ENCODE results near the gene DENND4B. TPM values are rescaled to one million over a fixed set of nuclear protein-coding genes. Genes with fewer than 3 reads are reported as not detected.
"Not testable (repeated sequence)": the region's sequence is repeated elsewhere in the genome, so short reads cannot be mapped to it uniquely, and the experiment has no call there.

Gene DENND4B
- total RNA-seq, 6 experiments from 2014 or later = 13.0 to 27.5 (median 20.2) TPM

DNA sequence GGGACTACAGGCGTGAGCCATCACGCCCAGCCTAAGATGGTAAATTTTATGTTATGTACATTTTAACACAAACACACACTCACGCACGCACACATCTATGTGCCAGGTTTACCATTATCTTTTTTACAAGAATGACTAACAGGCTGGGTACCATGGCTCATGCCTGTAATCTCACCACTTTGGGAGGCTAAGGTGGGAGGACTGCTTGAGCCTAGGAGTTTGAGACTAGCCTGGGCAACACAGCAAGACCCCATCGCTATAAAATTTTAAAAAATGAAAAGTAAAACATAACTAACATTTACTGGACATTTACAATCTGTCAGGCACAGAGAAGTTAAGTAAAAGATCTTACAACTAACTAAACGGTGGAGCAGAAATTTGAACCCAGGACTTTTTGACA is 38.4 kb downstream of the DENND4B start:
- Histone ChIP-seq H3K4me3 (no peak overlapping the region), H3K27ac (no peak overlapping the region), H3K36me3 (no peaks in the 10 kb centered on the region), H3K27me3 (no peaks in the 10 kb centered on the region), H3K4me1 (peaks cover 0 to 12% (median 5%) of the 10 kb centered on the region in 4 donors), H3K9me3 (no peaks in the 10 kb centered on the region)
- no peak for DNase-seq
- ATAC-seq = no peak
- intact Hi-C loops (cut with DNase I) = no loop called here
- 95% methylated on average over 6 of the region's 6 CpGs for WGBS (ENCODE audit: insufficient coverage, low coverage, low lambda C conversion rate, missing lambda C conversion rate)
- TF ChIP-seq, protein P1, sequence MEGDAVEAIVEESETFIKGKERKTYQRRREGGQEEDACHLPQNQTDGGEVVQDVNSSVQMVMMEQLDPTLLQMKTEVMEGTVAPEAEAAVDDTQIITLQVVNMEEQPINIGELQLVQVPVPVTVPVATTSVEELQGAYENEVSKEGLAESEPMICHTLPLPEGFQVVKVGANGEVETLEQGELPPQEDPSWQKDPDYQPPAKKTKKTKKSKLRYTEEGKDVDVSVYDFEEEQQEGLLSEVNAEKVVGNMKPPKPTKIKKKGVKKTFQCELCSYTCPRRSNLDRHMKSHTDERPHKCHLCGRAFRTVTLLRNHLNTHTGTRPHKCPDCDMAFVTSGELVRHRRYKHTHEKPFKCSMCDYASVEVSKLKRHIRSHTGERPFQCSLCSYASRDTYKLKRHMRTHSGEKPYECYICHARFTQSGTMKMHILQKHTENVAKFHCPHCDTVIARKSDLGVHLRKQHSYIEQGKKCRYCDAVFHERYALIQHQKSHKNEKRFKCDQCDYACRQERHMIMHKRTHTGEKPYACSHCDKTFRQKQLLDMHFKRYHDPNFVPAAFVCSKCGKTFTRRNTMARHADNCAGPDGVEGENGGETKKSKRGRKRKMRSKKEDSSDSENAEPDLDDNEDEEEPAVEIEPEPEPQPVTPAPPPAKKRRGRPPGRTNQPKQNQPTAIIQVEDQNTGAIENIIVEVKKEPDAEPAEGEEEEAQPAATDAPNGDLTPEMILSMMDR (IDR thresholded peaks at IDR 0.05) = no peak
- TF ChIP-seq POLR2A (IDR thresholded peaks at IDR 0.05) = no peak

DNA sequence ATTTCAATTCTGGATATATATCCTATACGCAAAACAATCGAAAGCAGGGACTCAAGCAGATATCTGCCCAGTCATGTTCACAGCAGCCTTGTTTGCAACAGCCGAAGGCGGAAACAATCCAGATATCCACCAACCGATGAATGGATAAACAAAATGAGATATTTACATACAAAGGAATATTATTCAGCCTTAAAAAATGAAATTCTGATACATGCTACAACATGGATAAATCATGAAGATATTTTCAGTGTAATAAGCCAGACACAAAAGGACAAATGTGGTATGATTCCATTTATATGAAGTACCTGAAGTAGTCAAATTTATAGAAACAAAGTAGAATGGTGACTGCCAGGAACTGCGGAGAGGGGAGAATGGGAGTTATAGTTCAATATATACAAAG is 39.4 kb downstream of the DENND4B start:
- Histone ChIP-seq H3K9me3 (no peaks in the 10 kb centered on the region), H3K27me3 (no peaks in the 10 kb centered on the region), H3K36me3 (no peaks in the 10 kb centered on the region), H3K4me3 (no peak overlapping the region), H3K4me1 (peaks cover 0 to 4% (median 2%) of the 10 kb centered on the region in 4 donors), H3K27ac (no peak overlapping the region)
- DNase-seq (no peak), ATAC-seq (no peak)
- 81% methylated on average over 6 of the region's 6 CpGs for WGBS (ENCODE audit: insufficient coverage, low coverage, low lambda C conversion rate, missing lambda C conversion rate)
- intact Hi-C loops (cut with DNase I) = no loop called here
- TF ChIP-seq, protein P1 (IDR thresholded peaks at IDR 0.05) = no peak
- no peak for TF ChIP-seq POLR2A (IDR thresholded peaks at IDR 0.05)

DNA sequence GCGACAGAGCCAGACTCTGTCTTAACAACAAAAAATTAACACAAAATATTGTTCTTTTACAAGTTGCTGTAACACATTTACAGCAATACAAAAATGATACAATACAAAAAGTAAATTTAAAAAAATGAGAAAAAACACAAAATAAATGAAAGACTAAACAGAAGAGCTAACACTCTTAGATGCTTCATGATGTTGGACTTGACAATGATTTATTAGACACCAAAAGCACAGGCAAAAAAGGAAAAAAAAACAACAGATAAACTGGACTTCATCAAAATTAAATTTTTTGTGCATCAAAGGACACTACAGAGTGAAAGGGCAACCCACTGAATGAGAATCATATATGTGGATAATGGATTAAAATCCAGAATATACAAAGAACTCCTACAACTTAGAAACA is 40.1 kb downstream of the DENND4B start:
- Histone ChIP-seq H3K27ac (no peak overlapping the region), H3K27me3 (no peaks in the 10 kb centered on the region), H3K9me3 (no peaks in the 10 kb centered on the region), H3K4me1 (no peaks in the 10 kb centered on the region), H3K36me3 (no peaks in the 10 kb centered on the region), H3K4me3 (no peak overlapping the region)
- 100% methylated on average over 1 of the region's 1 CpG for WGBS (ENCODE audit: insufficient coverage, low coverage, low lambda C conversion rate, missing lambda C conversion rate)
- no peak for TF ChIP-seq POLR2A (IDR thresholded peaks at IDR 0.05)
- DNase-seq (no peak), ATAC-seq (no peak)
- intact Hi-C loops (cut with DNase I) = no loop called here

DNA sequence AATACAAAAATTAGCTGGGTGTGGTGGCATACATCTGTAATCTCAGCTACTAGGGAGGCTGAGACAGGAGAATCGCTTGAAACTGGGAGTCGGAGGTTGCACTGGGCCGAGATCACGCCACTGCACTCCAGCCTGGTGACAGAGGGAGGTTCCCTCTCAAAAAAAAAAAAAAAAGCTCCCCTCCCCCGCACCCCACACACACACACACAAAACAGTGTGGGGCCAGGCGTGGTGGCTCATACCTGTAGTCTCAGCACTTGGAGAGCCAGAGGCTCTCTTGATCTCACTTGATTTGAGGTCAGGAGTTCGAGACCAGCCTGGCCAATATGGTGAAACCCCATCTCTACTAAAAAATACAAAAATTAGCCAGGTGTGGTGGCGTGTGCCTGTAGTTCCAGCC is 40.6 kb downstream of the DENND4B start:
- H3K27me3 ChIP-seq; ATAC-seq; intact Hi-C loops (cut with DNase I); H3K27ac ChIP-seq; H3K9me3 ChIP-seq; DNase-seq; H3K36me3 ChIP-seq; H3K4me1 ChIP-seq; H3K4me3 ChIP-seq: not testable (repeated sequence)
- 89% methylated on average over 3 of the region's 8 CpGs for WGBS (ENCODE audit: insufficient coverage, low coverage, low lambda C conversion rate, missing lambda C conversion rate)

DNA sequence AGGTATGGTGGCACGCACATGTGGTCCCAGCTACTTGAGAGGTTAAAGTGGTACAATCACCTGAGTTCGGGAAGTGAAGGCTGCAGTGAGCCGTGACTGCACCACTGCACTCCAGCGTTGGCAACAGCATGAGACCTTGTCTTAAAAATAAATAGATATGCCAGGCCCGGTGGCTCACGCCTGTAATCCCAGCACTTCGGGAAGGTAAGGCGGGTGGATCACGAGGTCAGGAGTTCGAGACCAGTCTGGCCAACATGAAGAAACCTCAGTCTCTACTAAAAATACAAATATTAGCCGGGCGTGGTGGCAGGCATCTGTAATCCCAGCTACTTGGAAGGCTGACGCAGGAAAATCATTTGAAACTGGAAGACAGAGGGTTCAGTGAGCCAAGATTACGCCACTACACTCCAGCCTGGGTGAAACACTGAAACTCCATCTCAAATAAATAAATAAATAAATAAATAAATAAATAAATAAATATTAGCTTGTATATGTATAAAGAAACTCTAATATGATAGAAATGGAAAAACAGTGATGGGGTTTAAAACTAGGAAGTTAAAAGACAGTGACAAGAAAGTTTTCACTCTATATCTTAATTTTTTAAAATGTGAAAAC is 42.6 kb downstream of the DENND4B start:
- no peak overlapping the region for H3K4me3 ChIP-seq
- intact Hi-C loops (cut with DNase I) = no loop called here
- no peak for ATAC-seq
- DNase-seq = no peak
- TF ChIP-seq, protein P1 (IDR thresholded peaks at IDR 0.05) = no peak
- TF ChIP-seq POLR2A (IDR thresholded peaks at IDR 0.05) = no peak
- WGBS (ENCODE audit: insufficient coverage, low coverage, low lambda C conversion rate, missing lambda C conversion rate) = 93% methylated on average over 10 of the region's 14 CpGs
- no peaks in the 10 kb centered on the region for H3K4me1 ChIP-seq
- no peaks in the 10 kb centered on the region for H3K36me3 ChIP-seq
- H3K9me3 ChIP-seq = no peaks in the 10 kb centered on the region
- H3K27ac ChIP-seq = no peak overlapping the region
- H3K27me3 ChIP-seq = no peaks in the 10 kb centered on the region

Data from right lobe of liver (tissue), 6 donors.